Measurements from ENCODE around the gene PGBD5. TPM values are rescaled to one million over a fixed set of nuclear protein-coding genes. Genes with fewer than 3 reads are reported as not detected.

The PGBD5 gene
- total and polyA plus RNA-seq, 2 of the 13 experiments (the other 11 are each of a cell fraction or from before 2014, with no cell fraction given): 0.04 to 0.13 TPM

GRCh38 chr1:230453377-230453776, 27.2 kb upstream of the PGBD5 start:
- TF ChIP-seq ZNF468 (CRISPR knock-in tag; IDR thresholded peaks at IDR 0.05): no peak
- TF ChIP-seq ZNF558 (CRISPR knock-in tag; IDR thresholded peaks at IDR 0.05; ENCODE audit: borderline replicate concordance): no peak
- TF ChIP-seq, protein P1, sequence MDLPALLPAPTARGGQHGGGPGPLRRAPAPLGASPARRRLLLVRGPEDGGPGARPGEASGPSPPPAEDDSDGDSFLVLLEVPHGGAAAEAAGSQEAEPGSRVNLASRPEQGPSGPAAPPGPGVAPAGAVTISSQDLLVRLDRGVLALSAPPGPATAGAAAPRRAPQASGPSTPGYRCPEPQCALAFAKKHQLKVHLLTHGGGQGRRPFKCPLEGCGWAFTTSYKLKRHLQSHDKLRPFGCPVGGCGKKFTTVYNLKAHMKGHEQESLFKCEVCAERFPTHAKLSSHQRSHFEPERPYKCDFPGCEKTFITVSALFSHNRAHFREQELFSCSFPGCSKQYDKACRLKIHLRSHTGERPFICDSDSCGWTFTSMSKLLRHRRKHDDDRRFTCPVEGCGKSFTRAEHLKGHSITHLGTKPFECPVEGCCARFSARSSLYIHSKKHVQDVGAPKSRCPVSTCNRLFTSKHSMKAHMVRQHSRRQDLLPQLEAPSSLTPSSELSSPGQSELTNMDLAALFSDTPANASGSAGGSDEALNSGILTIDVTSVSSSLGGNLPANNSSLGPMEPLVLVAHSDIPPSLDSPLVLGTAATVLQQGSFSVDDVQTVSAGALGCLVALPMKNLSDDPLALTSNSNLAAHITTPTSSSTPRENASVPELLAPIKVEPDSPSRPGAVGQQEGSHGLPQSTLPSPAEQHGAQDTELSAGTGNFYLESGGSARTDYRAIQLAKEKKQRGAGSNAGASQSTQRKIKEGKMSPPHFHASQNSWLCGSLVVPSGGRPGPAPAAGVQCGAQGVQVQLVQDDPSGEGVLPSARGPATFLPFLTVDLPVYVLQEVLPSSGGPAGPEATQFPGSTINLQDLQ (CRISPR knock-in tag; IDR thresholded peaks at IDR 0.05): no peak
- no peak for TF ChIP-seq ZBTB42 (CRISPR knock-in tag; IDR thresholded peaks at IDR 0.05)
- TF ChIP-seq, protein P2, sequence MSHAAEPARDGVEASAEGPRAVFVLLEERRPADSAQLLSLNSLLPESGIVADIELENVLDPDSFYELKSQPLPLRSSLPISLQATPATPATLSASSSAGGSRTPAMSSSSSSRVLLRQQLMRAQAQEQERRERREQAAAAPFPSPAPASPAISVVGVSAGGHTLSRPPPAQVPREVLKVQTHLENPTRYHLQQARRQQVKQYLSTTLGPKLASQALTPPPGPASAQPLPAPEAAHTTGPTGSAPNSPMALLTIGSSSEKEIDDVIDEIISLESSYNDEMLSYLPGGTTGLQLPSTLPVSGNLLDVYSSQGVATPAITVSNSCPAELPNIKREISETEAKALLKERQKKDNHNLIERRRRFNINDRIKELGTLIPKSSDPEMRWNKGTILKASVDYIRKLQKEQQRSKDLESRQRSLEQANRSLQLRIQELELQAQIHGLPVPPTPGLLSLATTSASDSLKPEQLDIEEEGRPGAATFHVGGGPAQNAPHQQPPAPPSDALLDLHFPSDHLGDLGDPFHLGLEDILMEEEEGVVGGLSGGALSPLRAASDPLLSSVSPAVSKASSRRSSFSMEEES (CRISPR knock-in tag; IDR thresholded peaks at IDR 0.05): no peak
- TF ChIP-seq ZNF563 (CRISPR knock-in tag; IDR thresholded peaks at IDR 0.05): no peak
- TF ChIP-seq ETS1 (CRISPR knock-in tag; IDR thresholded peaks at IDR 0.05): no peak
- TF ChIP-seq, protein P3, sequence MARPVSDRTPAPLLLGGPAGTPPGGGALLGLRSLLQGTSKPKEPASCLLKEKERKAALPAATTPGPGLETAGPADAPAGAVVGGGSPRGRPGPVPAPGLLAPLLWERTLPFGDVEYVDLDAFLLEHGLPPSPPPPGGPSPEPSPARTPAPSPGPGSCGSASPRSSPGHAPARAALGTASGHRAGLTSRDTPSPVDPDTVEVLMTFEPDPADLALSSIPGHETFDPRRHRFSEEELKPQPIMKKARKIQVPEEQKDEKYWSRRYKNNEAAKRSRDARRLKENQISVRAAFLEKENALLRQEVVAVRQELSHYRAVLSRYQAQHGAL (CRISPR knock-in tag; IDR thresholded peaks at IDR 0.05; ENCODE audit: not compliant biosample characterization): no peak
- TF ChIP-seq JUNB (CRISPR knock-in tag; IDR thresholded peaks at IDR 0.05; ENCODE audit: borderline replicate concordance): no peak
- no peak for ATAC-seq
- no peaks in the 10 kb centered on the region for H3K36me3 ChIP-seq (replicated peaks in 1 of 2; ENCODE audit: control insufficient read depth in 1 of 2, insufficient read depth in 2 of 2, low read length in 2 of 2)
- no peaks in the 10 kb centered on the region for H4K20me1 ChIP-seq (ENCODE audit: insufficient read depth, low read length)
- H3K4me2 ChIP-seq (ENCODE audit: low read depth, low read length): no peak overlapping the region
- H3K9me3 ChIP-seq (ENCODE audit: low read length): no peaks in the 10 kb centered on the region
- no peak overlapping the region for H3K4me3 ChIP-seq (replicated peaks in 1 of 3; ENCODE audit: insufficient read depth in 1 of 3, low read depth in 2 of 3, low read length in 3 of 3)
- FAIRE-seq: no peak
- intact Hi-C loops (cut with micrococcal nuclease; ENCODE audit: unreplicated experiment) (no loop called here), in situ Hi-C loops (cut with HindIII; ENCODE audit: extremely low pct_ligation_motif_present, low pct_unique_long_range_greater_than_20kb) (no loop called here)
- CTCF ChIA-PET (ENCODE audit: low intra/inter-chr PET ratio, low total read pairs): no interaction called here
- H3K27me3 ChIP-seq (ENCODE audit: control insufficient read depth in 1 of 2, insufficient read depth in 2 of 2, low read length in 2 of 2): no peaks in the 10 kb centered on the region
- H3K27ac ChIP-seq (ENCODE audit: extremely low read length, insufficient read depth, low read length): no peak overlapping the region
- no peak overlapping the region for H2AFZ ChIP-seq (ENCODE audit: low read length)
- 2% methylated on average over 2 of the region's 2 CpGs for WGBS (ENCODE audit: low lambda C conversion rate)
- no peak overlapping the region for H3K9ac ChIP-seq (ENCODE audit: insufficient read depth, low read depth, low read length)
- H3K79me2 ChIP-seq (ENCODE audit: insufficient read depth, low read length): no peaks in the 10 kb centered on the region
- POLR2A ChIA-PET: no interaction called here
- no TSS peak for BruUV-seq (replicated peaks)
- no peaks in the 10 kb centered on the region for H3K4me1 ChIP-seq (ENCODE audit: insufficient read depth, low read length)
- no peak for DNase-seq (ENCODE audit: low spot score)
